Measurements from ENCODE around the gene DCTD. TPM values are rescaled to one million over a fixed set of nuclear protein-coding genes. Genes with fewer than 3 reads are reported as not detected.

DCTD gene
- total RNA-seq, 2 donors from 2014 or later, result 81.0 to 125 TPM

- no peak overlapping the region for H3K4me3 Mint-ChIP-seq
- peaks cover 4% of the 10 kb centered on the region for H3K9me3 Mint-ChIP-seq
- no peaks in the 10 kb centered on the region for H3K4me1 Mint-ChIP-seq
- H3K27me3 Mint-ChIP-seq, result no peaks in the 10 kb centered on the region
- no peak overlapping the region for H3K27ac Mint-ChIP-seq
- ATAC-seq (replicated peaks), result no peak
- H3K36me3 Mint-ChIP-seq (ENCODE audit: low read depth), result no peaks in the 10 kb centered on the region
Measured at GRCh38 chr4:182856862-182857261, 60.3 kb downstream of the DCTD start.

GRCh38 chr4:182855877-182856276 lies 61.3 kb downstream of the DCTD start:
- Mint-ChIP-seq H3K9me3 (peaks cover 2% of the 10 kb centered on the region), H3K27me3 (no peaks in the 10 kb centered on the region), H3K4me1 (no peaks in the 10 kb centered on the region), H3K4me3 (no peak overlapping the region), H3K36me3 (ENCODE audit: low read depth) (no peaks in the 10 kb centered on the region), H3K27ac (no peak overlapping the region)
- no peak for ATAC-seq (replicated peaks)

DNA sequence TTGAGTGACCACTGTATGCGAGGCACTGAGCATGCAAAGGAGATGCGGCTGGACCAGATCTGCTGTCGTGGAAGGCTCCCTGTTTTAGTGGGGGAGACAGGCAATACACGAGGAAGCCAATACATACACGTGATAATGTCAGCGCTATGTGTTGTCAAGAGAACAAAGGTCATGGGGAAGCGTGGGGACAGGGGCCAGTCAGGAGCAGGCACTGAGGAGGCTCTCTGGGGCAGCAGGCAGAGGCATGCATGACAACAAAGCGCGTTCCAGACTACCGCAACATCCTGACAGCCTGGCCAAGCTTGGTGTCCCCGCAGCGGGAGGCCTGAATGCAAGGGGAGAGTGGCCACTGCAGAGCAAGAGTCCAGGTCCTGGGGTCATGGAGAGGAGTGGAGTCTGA lies 61.9 kb downstream of the DCTD start:
- Mint-ChIP-seq H3K4me1 (no peaks in the 10 kb centered on the region), H3K36me3 (ENCODE audit: low read depth) (no peaks in the 10 kb centered on the region), H3K4me3 (no peak overlapping the region), H3K27me3 (no peaks in the 10 kb centered on the region), H3K27ac (no peak overlapping the region), H3K9me3 (no peaks in the 10 kb centered on the region)
- no peak for ATAC-seq (replicated peaks)

- Mint-ChIP-seq H3K4me3 (no peak overlapping the region), H3K4me1 (no peaks in the 10 kb centered on the region), H3K27ac (no peak overlapping the region), H3K9me3 (no peaks in the 10 kb centered on the region), H3K36me3 (ENCODE audit: low read depth) (no peaks in the 10 kb centered on the region), H3K27me3 (no peaks in the 10 kb centered on the region)
- ATAC-seq (replicated peaks), result no peak
Measured at GRCh38 chr4:182854466-182854865, 62.7 kb downstream of the DCTD start.

GRCh38 chr4:182853731-182854330 lies 63.4 kb downstream of the DCTD start:
- no peaks in the 10 kb centered on the region for H3K36me3 Mint-ChIP-seq (ENCODE audit: low read depth)
- H3K4me1 Mint-ChIP-seq, result no peaks in the 10 kb centered on the region
- no peaks in the 10 kb centered on the region for H3K27me3 Mint-ChIP-seq
- H3K9me3 Mint-ChIP-seq, result no peaks in the 10 kb centered on the region
- ATAC-seq (replicated peaks), result no peak
- no peak overlapping the region for H3K27ac Mint-ChIP-seq
- no peak overlapping the region for H3K4me3 Mint-ChIP-seq

DNA sequence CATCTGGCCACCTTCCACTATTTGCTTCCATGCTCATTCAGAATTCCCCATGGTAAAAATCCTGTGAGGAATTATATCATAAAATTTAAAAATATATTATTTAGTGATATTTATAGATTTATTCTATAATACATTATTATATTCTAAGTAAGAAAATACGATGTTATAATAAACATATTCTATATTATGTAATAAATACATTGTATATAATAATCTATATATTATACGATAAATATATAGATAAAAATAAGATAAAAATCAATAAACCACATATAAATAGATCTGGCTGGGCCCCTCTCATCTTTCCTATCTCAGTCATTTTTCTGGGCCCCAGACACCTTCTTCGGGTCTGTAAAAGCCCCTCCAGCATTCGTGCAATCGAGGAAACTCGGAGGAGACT lies 68.5 kb downstream of the DCTD start:
- Mint-ChIP-seq H3K36me3 (ENCODE audit: low read depth) (no peaks in the 10 kb centered on the region), H3K4me1 (no peaks in the 10 kb centered on the region), H3K27ac (no peak overlapping the region), H3K4me3 (no peak overlapping the region), H3K27me3 (peaks cover 11% of the 10 kb centered on the region), H3K9me3 (no peaks in the 10 kb centered on the region)
- ATAC-seq (replicated peaks), result no peak

DNA sequence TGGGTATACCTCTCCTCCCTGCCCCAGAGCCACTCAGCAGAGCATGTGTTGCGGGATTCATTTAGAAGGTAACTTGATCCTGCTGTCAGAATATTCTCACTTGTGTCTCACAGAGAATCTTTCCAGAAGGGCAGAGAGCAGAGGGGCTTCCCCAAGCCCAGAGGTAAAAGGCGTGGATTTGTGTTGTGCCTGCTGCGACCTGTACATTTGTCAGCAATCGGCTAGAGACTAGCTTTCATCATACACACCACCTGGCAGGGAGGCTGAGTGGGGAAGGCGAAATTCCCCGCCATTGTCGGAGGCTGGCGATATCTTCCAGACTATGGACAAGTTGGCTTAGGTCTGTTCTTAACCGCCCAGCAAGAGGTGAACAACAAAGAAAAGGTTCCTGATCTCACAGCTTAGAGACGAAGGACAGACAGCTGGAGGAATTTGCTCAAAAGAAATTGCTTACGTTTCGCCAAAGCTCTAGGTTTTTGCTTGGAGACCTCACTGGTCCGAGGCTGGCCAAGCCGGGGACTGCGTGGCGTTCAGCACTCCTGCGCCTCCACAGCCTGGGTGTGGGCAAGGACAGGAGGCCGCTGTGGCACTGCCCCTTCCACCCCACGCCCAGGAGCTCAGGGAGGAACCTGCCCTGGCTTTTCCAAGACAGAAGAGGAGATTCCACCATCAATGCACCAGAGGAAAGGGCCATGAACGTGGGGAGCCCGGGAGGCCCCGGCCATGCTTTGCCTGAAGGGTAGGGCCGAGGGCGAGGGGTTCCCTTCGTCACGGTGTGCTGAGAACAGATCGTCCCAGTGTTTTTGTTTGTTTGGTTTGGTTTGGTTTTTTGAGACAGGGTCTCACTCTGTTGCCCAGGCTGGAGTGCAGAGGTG lies 69.4 kb downstream of the DCTD start:
- no peaks in the 10 kb centered on the region for H3K4me1 Mint-ChIP-seq
- peaks cover 13% of the 10 kb centered on the region for H3K27me3 Mint-ChIP-seq
- no peaks in the 10 kb centered on the region for H3K36me3 Mint-ChIP-seq (ENCODE audit: low read depth)
- no peak for ATAC-seq (replicated peaks)
- H3K4me3 Mint-ChIP-seq, result no peak overlapping the region
- H3K9me3 Mint-ChIP-seq, result no peaks in the 10 kb centered on the region
- H3K27ac Mint-ChIP-seq, result no peak overlapping the region

DNA sequence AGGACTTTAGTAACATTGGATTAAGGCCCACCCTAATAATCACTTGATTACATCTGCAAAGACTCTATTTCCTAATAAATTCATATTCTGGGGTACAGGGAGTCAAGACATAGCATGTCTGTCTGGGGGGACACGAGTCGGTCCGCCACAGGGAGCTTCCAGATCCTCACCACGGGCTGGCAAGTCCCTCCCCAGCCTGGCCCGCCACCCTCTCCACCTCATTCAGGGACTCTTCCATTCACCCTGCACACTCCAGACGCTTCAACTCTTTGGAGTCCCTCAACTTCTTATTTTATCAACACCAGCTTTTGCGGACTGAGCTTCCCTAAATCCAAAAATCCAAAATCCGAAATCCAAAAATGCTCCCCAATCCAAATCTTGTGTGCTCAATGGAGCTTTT lies 71.2 kb downstream of the DCTD start:
- no peak overlapping the region for H3K4me3 Mint-ChIP-seq

DNA sequence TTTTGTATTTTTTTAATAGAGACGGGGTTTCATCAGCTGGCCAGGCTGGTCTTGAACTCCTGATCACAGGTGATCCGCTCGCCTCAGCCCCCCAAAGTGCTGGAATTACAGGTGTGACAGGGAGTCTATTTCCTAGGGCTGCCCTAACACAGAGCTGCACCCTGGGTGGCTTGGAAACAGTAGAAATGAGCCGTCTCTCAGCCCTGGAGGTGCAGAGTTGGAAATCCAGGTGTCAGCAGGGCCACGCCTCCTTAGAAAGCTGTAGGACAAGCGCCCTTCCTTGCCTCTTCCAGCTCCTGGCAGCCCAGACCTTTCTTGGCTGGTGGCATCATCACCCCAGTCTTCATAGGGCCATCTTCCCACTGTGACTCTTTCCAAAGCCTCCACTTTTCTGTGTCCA lies 71.6 kb downstream of the DCTD start:
- no peak overlapping the region for H3K27ac Mint-ChIP-seq
- H3K4me1 Mint-ChIP-seq, result no peaks in the 10 kb centered on the region
- H3K9me3 Mint-ChIP-seq, result no peaks in the 10 kb centered on the region
- H3K27me3 Mint-ChIP-seq, result peaks cover 21% of the 10 kb centered on the region
- no peaks in the 10 kb centered on the region for H3K36me3 Mint-ChIP-seq (ENCODE audit: low read depth)
- ATAC-seq (replicated peaks), result no peak
- no peak overlapping the region for H3K4me3 Mint-ChIP-seq

More for the DNA sequence above, 71.2 kb downstream of the DCTD start:
- Mint-ChIP-seq H3K27ac (no peak overlapping the region), H3K9me3 (no peaks in the 10 kb centered on the region), H3K4me1 (no peaks in the 10 kb centered on the region), H3K36me3 (ENCODE audit: low read depth) (no peaks in the 10 kb centered on the region), H3K27me3 (peaks cover 18% of the 10 kb centered on the region)
- no peak for ATAC-seq (replicated peaks)

GRCh38 chr4:182843808-182844325 lies 73.3 kb downstream of the DCTD start:
- Mint-ChIP-seq H3K27ac (no peak overlapping the region), H3K4me1 (no peaks in the 10 kb centered on the region), H3K27me3 (peaks cover 24% of the 10 kb centered on the region), H3K36me3 (ENCODE audit: low read depth) (no peaks in the 10 kb centered on the region), H3K9me3 (no peaks in the 10 kb centered on the region), H3K4me3 (no peak overlapping the region)
- ATAC-seq (replicated peaks), result no peak

GRCh38 chr4:182842759-182843390 lies 74.3 kb downstream of the DCTD start:
- no peaks in the 10 kb centered on the region for H3K4me1 Mint-ChIP-seq
- ATAC-seq (replicated peaks), result no peak
- H3K27me3 Mint-ChIP-seq, result peaks cover 28% of the 10 kb centered on the region
- no peak overlapping the region for H3K4me3 Mint-ChIP-seq
- H3K9me3 Mint-ChIP-seq, result no peaks in the 10 kb centered on the region
- no peak overlapping the region for H3K27ac Mint-ChIP-seq
- no peaks in the 10 kb centered on the region for H3K36me3 Mint-ChIP-seq (ENCODE audit: low read depth)

GRCh38 chr4:182842104-182842600 lies 75.0 kb downstream of the DCTD start:
- Mint-ChIP-seq H3K4me1 (no peaks in the 10 kb centered on the region), H3K9me3 (no peaks in the 10 kb centered on the region), H3K4me3 (no peak overlapping the region), H3K27ac (no peak overlapping the region), H3K27me3 (peaks cover 34% of the 10 kb centered on the region), H3K36me3 (ENCODE audit: low read depth) (no peaks in the 10 kb centered on the region)
- no peak for ATAC-seq (replicated peaks)

- no peak overlapping the region for H3K4me3 Mint-ChIP-seq
- no peak for ATAC-seq (replicated peaks)
Measured at GRCh38 chr4:182840108-182840507, 77.1 kb downstream of the DCTD start.

More at GRCh38 chr4:182840108-182840507, 77.1 kb downstream of the DCTD start:
- Mint-ChIP-seq H3K36me3 (ENCODE audit: low read depth) (no peaks in the 10 kb centered on the region), H3K9me3 (no peaks in the 10 kb centered on the region), H3K27me3 (peaks cover 42% of the 10 kb centered on the region), H3K27ac (no peak overlapping the region), H3K4me1 (no peaks in the 10 kb centered on the region)

Data from activated T-helper 17 cell treated with anti-CD3 and anti-CD28 coated beads, Interleukin-2, amount 50 U/mL, for 72 hours (primary cell).